ELF-1 (cell line): Measurements from ENCODE around the gene SYPL1.

Experiments used
- DNase-seq: peaks from one replicate; pipeline ENCODE4 v3.0.0-alpha.2; 2016; ENCODE audit warnings: low read depth, low spot score

Gene SYPL1

GRCh38 chr7:106067678-106068077, 44.4 kb downstream of the SYPL1 start:
- DNase-seq = no peak

GRCh38 chr7:106065575-106066500, 46.3 kb downstream of the SYPL1 start:
- DNase-seq = peak; percentile 68

GRCh38 chr7:106064771-106065574, 47.1 kb downstream of the SYPL1 start:
- DNase-seq = peak; percentile 57

GRCh38 chr7:106064316-106064715, 47.8 kb downstream of the SYPL1 start:
- no peak for DNase-seq

- DNase-seq = no peak
Observed at GRCh38 chr7:106063692-106064091, 48.4 kb downstream of the SYPL1 start.

- DNase-seq = no peak
Observed at GRCh38 chr7:106063024-106063423, 49.1 kb downstream of the SYPL1 start.

GRCh38 chr7:106062521-106062931, 49.6 kb downstream of the SYPL1 start:
- DNase-seq = no peak

GRCh38 chr7:106062006-106062405, 50.1 kb downstream of the SYPL1 start:
- DNase-seq = no peak

GRCh38 chr7:106061301-106061979, 50.7 kb downstream of the SYPL1 start:
- no peak for DNase-seq

GRCh38 chr7:106060394-106060920, 51.7 kb downstream of the SYPL1 start:
- DNase-seq = no peak

- no peak for DNase-seq
Observed at GRCh38 chr7:106059556-106059955, 52.6 kb downstream of the SYPL1 start.

GRCh38 chr7:106058928-106059324, 53.2 kb downstream of the SYPL1 start:
- no peak for DNase-seq

GRCh38 chr7:106057962-106058927, 53.9 kb downstream of the SYPL1 start:
- DNase-seq = peak; percentile 63

GRCh38 chr7:106057204-106057961, 54.7 kb downstream of the SYPL1 start:
- no peak for DNase-seq

- peak; percentile 82 for DNase-seq
Observed at GRCh38 chr7:106056513-106057203, 55.5 kb downstream of the SYPL1 start.

GRCh38 chr7:106054971-106055532, 57.1 kb downstream of the SYPL1 start:
- no peak for DNase-seq

- DNase-seq = no peak
Observed at GRCh38 chr7:106054156-106054910, 57.8 kb downstream of the SYPL1 start.

GRCh38 chr7:106053109-106053508, 59.0 kb downstream of the SYPL1 start:
- DNase-seq = no peak
